ENCODE results near the gene TACC2.

Gene TACC2

GRCh38 chr10:122126763-122127659, 138.0 kb downstream of the TACC2 start:
- H3K4me3 ChIP-seq (ENCODE audit: low read depth, low read length), result no peak overlapping the region
- in situ Hi-C loops (cut with HindIII; ENCODE audit: low sequenced_read_pairs), result no loop called here
- peak; percentile 89 for DNase-seq (ENCODE audit: low read depth)
- no peak for TF ChIP-seq CTCF (IDR thresholded peaks at IDR 0.05; ENCODE audit: low read depth, low read length, missing control alignments)

- DNase-seq (ENCODE audit: low read depth), result no peak
- in situ Hi-C loops (cut with HindIII; ENCODE audit: low sequenced_read_pairs), result no loop called here
- TF ChIP-seq CTCF (IDR thresholded peaks at IDR 0.05; ENCODE audit: low read depth, low read length, missing control alignments), result no peak
- no peak overlapping the region for H3K4me3 ChIP-seq (ENCODE audit: low read depth, low read length)
These were observed 139.0 kb downstream of the TACC2 start for GRCh38 chr10:122127943-122128342.

GRCh38 chr10:122128357-122128756, 139.4 kb downstream of the TACC2 start:
- no peak for TF ChIP-seq CTCF (IDR thresholded peaks at IDR 0.05; ENCODE audit: low read depth, low read length, missing control alignments)
- no peak overlapping the region for H3K4me3 ChIP-seq (ENCODE audit: low read depth, low read length)
- in situ Hi-C loops (cut with HindIII; ENCODE audit: low sequenced_read_pairs), result no loop called here
- DNase-seq (ENCODE audit: low read depth), result no peak

- no peak overlapping the region for H3K4me3 ChIP-seq (ENCODE audit: low read depth, low read length)
- TF ChIP-seq CTCF (IDR thresholded peaks at IDR 0.05; ENCODE audit: low read depth, low read length, missing control alignments), result no peak
- in situ Hi-C loops (cut with HindIII; ENCODE audit: low sequenced_read_pairs), result no loop called here
- no peak for DNase-seq (ENCODE audit: low read depth)
These were observed 141.6 kb downstream of the TACC2 start for GRCh38 chr10:122130474-122131110.

- in situ Hi-C loops (cut with HindIII; ENCODE audit: low sequenced_read_pairs), result no loop called here
These were observed 143.4 kb downstream of the TACC2 start for GRCh38 chr10:122132331-122132755.

More at GRCh38 chr10:122132331-122132755, 143.4 kb downstream of the TACC2 start:
- no peak for DNase-seq (ENCODE audit: low read depth)
- no peak overlapping the region for H3K4me3 ChIP-seq (ENCODE audit: low read depth, low read length)
- TF ChIP-seq CTCF (IDR thresholded peaks at IDR 0.05; ENCODE audit: low read depth, low read length, missing control alignments), result no peak

All from astrocyte of the cerebellum (primary cell).